Loucy (cell line): Measurements from ENCODE around the gene IL17B.

Experiments
- CTCF ChIP-seq: fragments of 200-600 bp; sonication (generic); conservative IDR thresholded peaks from 2 replicates; pipeline ENCODE4 v1.5.1; 2014; ENCODE audit warnings: mild to moderate bottlenecking, antibody characterized with exemption, low read length
- EZH2phosphoT487 ChIP-seq: fragments of 200-600 bp; IDR thresholded peaks from 2 replicates; pipeline ENCODE4 v1.6.1; 2018; ENCODE audit warnings: antibody characterized with exemption, mild to moderate bottlenecking, moderate library complexity, borderline replicate concordance

GRCh38 chr5:149333711-149334443 is 45.2 kb downstream of the IL17B start:
- no peak for TF ChIP-seq CTCF
- TF ChIP-seq EZH2phosphoT487, result no peak
